Stomach (tissue), 4 donors: ENCODE measurements around the gene KCNJ16.

Source experiments
- POLR2AphosphoS5 ChIP-seq, 3 donors: sonication (generic); formaldehyde crosslinking; IDR thresholded peaks; one replicate each; pipeline ENCODE4 v1.6.1; 2016; ENCODE audit warnings: antibody characterized with exemption in 3 of 3
- TF ChIP-seq, protein P1 (sequence below), 7 experiments: fragments of 450-650 bp in 4 of 7; fragments of 200-600 bp in 3 of 7; sonication (generic) in 3 of 7; IDR thresholded peaks; one replicate each; pipeline ENCODE4 v1.5.1; 2016 to 2019; ENCODE audit warnings: antibody characterized with exemption in 7 of 7, control low read depth in 2 of 7, mild to moderate bottlenecking in 1 of 7

DNA sequence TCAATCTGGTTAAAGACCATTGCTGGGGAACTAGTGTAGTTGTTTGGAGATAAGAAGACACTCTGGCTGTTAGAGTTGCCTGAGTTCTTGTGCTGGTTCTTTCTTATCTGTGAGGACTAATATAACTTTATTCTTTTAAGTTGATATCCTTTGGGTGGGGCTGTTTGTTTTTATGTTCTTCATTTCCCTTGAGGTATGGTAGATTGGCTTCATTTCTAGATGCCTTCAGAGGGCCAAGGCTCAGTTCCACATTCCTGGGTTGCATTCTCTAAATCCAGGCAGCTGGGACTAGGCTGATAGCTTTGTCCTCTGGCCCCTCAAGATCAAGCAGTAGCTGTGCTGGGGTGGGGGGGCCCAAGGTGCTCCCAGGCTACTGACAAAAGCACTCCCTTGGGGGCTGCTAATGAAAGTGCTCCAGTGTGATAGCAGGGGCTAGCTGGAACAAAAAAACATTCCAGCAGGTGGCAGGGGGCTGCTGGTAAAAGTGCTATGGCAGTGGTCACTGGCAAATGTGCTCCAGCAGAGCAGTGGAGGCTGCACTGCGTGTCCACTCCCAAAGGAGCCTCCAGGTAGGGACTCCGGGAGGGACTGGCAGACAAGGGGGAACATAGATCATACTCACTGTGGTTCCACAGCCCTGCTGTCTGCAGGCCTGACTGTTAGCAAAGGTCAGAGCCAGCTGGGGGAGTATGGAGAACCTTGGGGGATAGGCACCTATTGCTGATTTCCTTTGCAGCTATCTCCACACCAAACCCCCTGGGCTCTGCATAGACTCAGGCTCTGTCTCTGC, 45.9 kb upstream of the KCNJ16 start:
- TF ChIP-seq, protein P1, sequence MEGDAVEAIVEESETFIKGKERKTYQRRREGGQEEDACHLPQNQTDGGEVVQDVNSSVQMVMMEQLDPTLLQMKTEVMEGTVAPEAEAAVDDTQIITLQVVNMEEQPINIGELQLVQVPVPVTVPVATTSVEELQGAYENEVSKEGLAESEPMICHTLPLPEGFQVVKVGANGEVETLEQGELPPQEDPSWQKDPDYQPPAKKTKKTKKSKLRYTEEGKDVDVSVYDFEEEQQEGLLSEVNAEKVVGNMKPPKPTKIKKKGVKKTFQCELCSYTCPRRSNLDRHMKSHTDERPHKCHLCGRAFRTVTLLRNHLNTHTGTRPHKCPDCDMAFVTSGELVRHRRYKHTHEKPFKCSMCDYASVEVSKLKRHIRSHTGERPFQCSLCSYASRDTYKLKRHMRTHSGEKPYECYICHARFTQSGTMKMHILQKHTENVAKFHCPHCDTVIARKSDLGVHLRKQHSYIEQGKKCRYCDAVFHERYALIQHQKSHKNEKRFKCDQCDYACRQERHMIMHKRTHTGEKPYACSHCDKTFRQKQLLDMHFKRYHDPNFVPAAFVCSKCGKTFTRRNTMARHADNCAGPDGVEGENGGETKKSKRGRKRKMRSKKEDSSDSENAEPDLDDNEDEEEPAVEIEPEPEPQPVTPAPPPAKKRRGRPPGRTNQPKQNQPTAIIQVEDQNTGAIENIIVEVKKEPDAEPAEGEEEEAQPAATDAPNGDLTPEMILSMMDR (IDR thresholded peaks at IDR 0.05): no peak
- no peak for TF ChIP-seq POLR2AphosphoS5 (IDR thresholded peaks at IDR 0.05)
